GM06990 (cell line): ENCODE results near the gene KCNMB2.
"Not testable (repeated sequence)": the region's sequence is repeated elsewhere in the genome, so short reads cannot be mapped to it uniquely, and the experiment has no call there.

Experiments
- DNase-seq: peaks from one replicate; pipeline ENCODE4 v3.0.0-alpha.2; 2011; ENCODE audit not compliant: insufficient read length; ENCODE audit errors: extremely low read depth
- H3K27me3 ChIP-seq: replicated peaks from 2 replicates; pipeline ENCODE4 v1.6.0; 2011; ENCODE audit warnings: low read length; ENCODE audit not compliant: control insufficient read depth, insufficient read depth
- H3K36me3 ChIP-seq: 2 replicates; pipeline ENCODE4 v1.5.1; 2011; ENCODE audit warnings: low read length; ENCODE audit not compliant: control insufficient read depth, insufficient read depth
- H3K4me3 ChIP-seq: replicated peaks from 2 replicates; pipeline ENCODE4 v1.5.1; 2011; ENCODE audit warnings: low read depth, mild to moderate bottlenecking, control low read depth, low read length
- CTCF ChIP-seq: IDR thresholded peaks from 2 replicates; pipeline ENCODE4 v1.5.1; 2011; ENCODE audit warnings: low read length, control low read depth, mild to moderate bottlenecking, inconsistent platforms; ENCODE audit not compliant: insufficient read depth, poor library complexity, severe bottlenecking

Gene KCNMB2

GRCh38 chr3:178514401-178514800 is 21.8 kb upstream of the KCNMB2 start:
- H3K4me3 ChIP-seq = no peak overlapping the region
- H3K36me3 ChIP-seq = no peaks in the 10 kb centered on the region
- no peaks in the 10 kb centered on the region for H3K27me3 ChIP-seq
- TF ChIP-seq CTCF = no peak
- no peak for DNase-seq

DNA sequence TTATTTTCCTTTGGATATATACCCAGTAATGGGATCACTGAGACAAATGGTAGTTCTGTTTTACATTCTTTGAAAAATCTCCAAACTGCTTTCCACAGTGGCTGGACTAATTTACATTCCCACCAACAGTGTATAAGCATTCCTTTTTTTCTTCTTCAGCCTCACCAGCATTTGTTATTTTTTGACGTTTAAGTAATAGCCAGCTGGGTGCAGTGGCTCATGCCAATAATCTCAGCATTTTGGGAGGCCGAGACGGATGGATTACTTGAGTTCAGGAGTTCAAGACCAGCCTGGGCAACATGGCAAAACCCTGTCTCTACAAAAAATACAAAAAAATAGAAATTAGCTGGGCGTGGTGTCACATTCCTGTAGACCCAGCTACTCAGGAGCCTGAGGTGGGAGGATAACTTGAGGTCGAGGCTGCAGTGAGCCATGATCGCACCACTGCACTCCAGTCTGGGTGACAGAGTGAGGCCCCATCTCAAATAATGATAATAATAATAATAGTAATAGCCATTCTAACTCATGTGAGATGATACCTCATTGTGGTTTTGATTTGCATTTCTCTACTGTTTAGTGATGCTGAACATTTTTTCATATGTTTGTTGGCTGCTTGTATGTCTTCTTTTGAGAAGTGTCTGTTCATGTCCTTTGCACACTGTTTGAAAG is 21.0 kb upstream of the KCNMB2 start:
- DNase-seq, H3K27me3 ChIP-seq, H3K4me3 ChIP-seq, H3K36me3 ChIP-seq: not testable (repeated sequence)

DNA sequence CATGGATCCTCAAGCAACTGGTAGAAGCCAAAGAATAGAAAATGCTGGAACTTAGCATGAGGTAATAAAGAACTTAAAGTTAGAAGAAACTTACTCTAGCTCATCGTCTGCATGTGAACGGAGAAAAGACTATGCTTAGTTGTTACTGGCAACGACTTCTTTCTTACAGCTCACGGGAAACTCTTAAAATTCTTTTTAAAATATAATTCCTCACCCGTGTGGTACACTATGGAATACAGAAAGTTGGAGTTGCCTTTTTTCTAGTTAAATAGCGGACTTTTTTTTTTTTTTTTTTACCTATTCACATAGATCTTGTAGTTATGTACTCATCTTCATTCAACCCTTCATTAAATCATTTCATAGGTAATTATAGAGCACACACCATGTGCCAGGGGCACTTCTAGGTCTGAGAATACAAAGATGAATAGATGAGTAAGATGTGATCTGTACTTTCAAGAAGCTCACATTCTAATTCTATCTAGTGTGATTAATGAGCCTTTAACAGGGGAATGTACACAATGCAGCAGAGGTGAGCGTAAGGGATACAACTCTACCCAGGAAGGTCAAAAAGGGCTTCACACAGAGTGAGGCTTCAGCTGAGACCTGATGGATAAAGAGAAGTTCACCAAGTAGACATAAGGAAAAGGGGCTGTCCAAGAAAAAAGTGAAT is 18.4 kb upstream of the KCNMB2 start:
- H3K36me3 ChIP-seq = no peaks in the 10 kb centered on the region
- H3K27me3 ChIP-seq = no peaks in the 10 kb centered on the region
- TF ChIP-seq CTCF = no peak
- no peak for DNase-seq
- peak overlapping the region; percentile 5; the same call in 1 of the 2 replicates for H3K4me3 ChIP-seq

DNA sequence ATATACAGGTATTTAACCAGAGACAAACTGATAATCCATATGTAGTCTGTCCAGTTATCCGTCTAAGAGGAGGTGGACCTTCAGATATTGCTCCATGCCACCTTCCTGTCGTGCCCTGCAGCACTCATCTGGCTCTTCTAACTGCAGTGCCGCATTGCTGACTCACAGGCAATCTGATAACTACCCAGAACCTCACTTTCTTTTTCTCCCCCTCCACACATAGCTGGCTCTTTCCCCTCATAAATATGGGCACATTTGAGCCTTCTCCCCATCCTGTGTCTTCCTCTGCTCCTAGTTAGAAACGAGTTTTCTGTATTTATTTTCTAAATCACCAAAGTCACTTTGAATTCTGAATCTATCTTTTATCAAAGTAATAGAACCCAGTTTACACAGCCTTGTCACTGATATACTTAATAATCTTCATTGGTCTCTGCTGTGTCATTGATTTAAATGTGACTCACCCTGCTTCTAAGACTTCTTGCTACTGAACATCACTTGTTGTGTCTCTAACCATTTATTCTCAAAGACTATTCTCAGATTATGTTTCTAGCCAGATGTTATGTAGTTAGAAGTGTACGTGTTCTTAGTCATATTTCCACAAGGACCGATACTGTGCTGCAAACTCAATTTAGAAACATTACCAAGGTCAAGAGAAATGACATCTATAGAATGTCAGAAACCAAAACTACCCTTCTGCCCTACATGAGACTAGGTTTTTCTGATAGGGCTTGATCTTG is 17.4 kb upstream of the KCNMB2 start:
- peak overlapping the region; percentile 5 for H3K4me3 ChIP-seq
- no peak for TF ChIP-seq CTCF
- H3K36me3 ChIP-seq = no peaks in the 10 kb centered on the region
- H3K27me3 ChIP-seq = no peaks in the 10 kb centered on the region
- DNase-seq = peak; percentile 89

- H3K4me3 ChIP-seq = no peak overlapping the region
- H3K36me3 ChIP-seq = no peaks in the 10 kb centered on the region
- no peak for TF ChIP-seq CTCF
- no peak for DNase-seq
- H3K27me3 ChIP-seq = no peaks in the 10 kb centered on the region
Observed at GRCh38 chr3:178519701-178520100, 16.5 kb upstream of the KCNMB2 start.

DNA sequence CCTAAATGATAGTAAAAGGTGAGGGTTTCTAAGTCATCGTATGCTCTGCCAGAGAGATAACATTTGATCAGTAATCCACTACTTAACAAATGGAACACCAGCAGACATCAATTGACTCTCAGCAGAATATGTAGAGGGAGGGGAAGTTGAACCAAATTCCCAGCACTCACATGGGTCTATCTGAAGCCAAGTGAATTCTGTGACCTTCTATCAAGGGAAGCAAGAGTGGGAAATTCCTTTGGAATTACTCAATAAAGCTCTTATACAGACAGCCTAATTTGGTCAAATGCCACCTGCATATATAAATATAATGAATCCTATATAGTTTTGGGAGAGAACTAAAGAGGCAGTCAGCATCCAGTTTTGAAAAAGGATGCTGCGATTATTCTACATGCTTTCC is 15.8 kb upstream of the KCNMB2 start:
- DNase-seq = no peak
- no peak for TF ChIP-seq CTCF
- H3K27me3 ChIP-seq = no peaks in the 10 kb centered on the region

More for the DNA sequence above, 15.8 kb upstream of the KCNMB2 start:
- H3K36me3 ChIP-seq = no peaks in the 10 kb centered on the region
- H3K4me3 ChIP-seq = no peak overlapping the region
